SK-N-SH treated with all-trans-retinoic acid at 6 μM for 48 hours (cell line): ENCODE measurements around the gene HELQ.

Source experiments
- ARNTL ChIP-seq: fragments of 450-650 bp; formaldehyde crosslinking; IDR thresholded peaks from 2 replicates; pipeline ENCODE4 v1.5.0; 2020; ENCODE audit warnings: low read depth, mild to moderate bottlenecking, moderate library complexity, borderline replicate concordance
- PATZ1 ChIP-seq: fragments of 250-450 bp; sonication (Bioruptor Pico); IDR thresholded peaks from 2 replicates; pipeline ENCODE4 v1.8.0; 2020; ENCODE audit warnings: mild to moderate bottlenecking, moderate library complexity, borderline replicate concordance
- RARB ChIP-seq: fragments of 250-450 bp; sonication (Bioruptor Pico); IDR thresholded peaks from 2 replicates; pipeline ENCODE4 v1.8.0; 2021; ENCODE audit warnings: mild to moderate bottlenecking, moderate library complexity
- TSHZ2 ChIP-seq: fragments of 250-450 bp; sonication (Bioruptor Pico); IDR thresholded peaks from 2 replicates; pipeline ENCODE4 v1.5.0; 2020; ENCODE audit warnings: mild to moderate bottlenecking, moderate library complexity
- ZFP30 ChIP-seq: fragments of 450-650 bp; formaldehyde crosslinking; IDR thresholded peaks from 2 replicates; pipeline ENCODE4 v1.5.0; 2022; ENCODE audit warnings: mild to moderate bottlenecking, moderate library complexity

- no peak for TF ChIP-seq PATZ1
- TF ChIP-seq RARB = no peak
- TF ChIP-seq ARNTL = no peak
- TF ChIP-seq TSHZ2 = no peak
- TF ChIP-seq ZFP30 = no peak
These were observed 74.5 kb downstream of the HELQ start for GRCh38 chr4:83381173-83381572.
